Measurements from ENCODE around the gene CTDSP2.

DNA sequence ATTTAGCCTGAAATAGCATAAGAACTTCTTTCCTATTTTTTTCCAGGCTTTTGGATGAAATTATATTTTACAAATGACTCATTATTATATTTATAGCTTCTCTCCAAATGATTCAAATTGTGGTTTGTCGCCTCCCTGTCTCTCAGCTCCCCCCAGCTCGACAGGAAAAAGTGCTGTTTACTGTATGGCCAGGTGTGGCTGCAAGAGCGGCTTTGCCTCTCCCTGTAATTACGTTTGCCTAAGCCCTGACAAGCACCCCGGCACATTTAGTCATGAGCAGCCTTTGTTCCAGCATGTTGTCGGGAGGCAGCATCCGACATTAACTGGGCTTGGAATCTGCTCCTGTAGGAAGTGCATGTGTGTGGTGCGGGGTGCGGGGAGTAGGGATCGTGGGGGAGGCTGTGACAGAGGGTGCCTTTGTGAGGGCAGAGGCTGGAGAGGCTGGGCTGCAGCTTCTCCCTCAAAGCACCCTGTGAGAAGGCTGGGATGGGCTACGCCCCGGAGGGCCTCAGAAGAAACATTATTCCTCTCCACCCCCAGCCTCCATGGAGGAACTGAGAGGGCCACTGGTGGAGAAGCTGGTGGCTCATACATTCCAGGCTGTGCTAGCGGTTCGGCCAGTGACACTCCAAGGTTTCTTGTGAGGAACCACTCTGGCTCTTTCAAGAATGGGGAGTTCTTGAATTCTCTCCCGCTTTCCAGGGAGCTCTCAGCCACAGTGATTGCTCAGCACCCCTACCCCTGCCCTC, 42.1 kb upstream of the CTDSP2 start:
- TF ChIP-seq, protein P1, sequence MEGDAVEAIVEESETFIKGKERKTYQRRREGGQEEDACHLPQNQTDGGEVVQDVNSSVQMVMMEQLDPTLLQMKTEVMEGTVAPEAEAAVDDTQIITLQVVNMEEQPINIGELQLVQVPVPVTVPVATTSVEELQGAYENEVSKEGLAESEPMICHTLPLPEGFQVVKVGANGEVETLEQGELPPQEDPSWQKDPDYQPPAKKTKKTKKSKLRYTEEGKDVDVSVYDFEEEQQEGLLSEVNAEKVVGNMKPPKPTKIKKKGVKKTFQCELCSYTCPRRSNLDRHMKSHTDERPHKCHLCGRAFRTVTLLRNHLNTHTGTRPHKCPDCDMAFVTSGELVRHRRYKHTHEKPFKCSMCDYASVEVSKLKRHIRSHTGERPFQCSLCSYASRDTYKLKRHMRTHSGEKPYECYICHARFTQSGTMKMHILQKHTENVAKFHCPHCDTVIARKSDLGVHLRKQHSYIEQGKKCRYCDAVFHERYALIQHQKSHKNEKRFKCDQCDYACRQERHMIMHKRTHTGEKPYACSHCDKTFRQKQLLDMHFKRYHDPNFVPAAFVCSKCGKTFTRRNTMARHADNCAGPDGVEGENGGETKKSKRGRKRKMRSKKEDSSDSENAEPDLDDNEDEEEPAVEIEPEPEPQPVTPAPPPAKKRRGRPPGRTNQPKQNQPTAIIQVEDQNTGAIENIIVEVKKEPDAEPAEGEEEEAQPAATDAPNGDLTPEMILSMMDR (IDR thresholded peaks at IDR 0.05) = no peak
- TF ChIP-seq POLR2A (IDR thresholded peaks at IDR 0.05) = peak in 1 of 2 donors; percentile 53
